Heart right ventricle (tissue), 16 donors: Measurements from ENCODE around the gene ERN1. TPM values are rescaled to one million over a fixed set of nuclear protein-coding genes. Genes with fewer than 3 reads are reported as not detected.

ENCODE experiments used
- ATAC-seq, 8 donors: fragments of 200-7000 bp; cut with Tn5 transposase; one replicate each; pipeline ENCODE4 v1.9.1; 2020; ENCODE audit warnings: mild to moderate bottlenecking in 8 of 8, moderate library complexity in 8 of 8, moderate number of reproducible peaks in 1 of 8
- DNase-seq, 2 donors: peaks; one replicate each; pipeline ENCODE4 v3.0.0-alpha.2; 2020
- H3K27ac ChIP-seq, 10 donors: fragments of 200-600 bp; sonication (generic) in 2 of 10; one replicate each; pipeline versions ENCODE4 v1.5.0 to v1.8.0; 2020 to 2022; ENCODE audit warnings: mild to moderate bottlenecking in 3 of 10
- H3K27me3 ChIP-seq, 7 donors: fragments of 200-600 bp; one replicate each; pipeline ENCODE4 v1.8.0; 2021 to 2022; ENCODE audit warnings: mild to moderate bottlenecking in 2 of 7
- H3K36me3 ChIP-seq, 9 donors: fragments of 200-600 bp; sonication (generic) in 1 of 9; one replicate each; pipeline versions ENCODE4 v1.5.0 to v1.8.0; 2020 to 2022; ENCODE audit warnings: mild to moderate bottlenecking in 2 of 9
- H3K4me1 ChIP-seq, 9 donors: fragments of 200-600 bp; sonication (generic) in 1 of 9; one replicate each; pipeline versions ENCODE4 v1.5.0 to v1.8.0; 2020 to 2022; ENCODE audit warnings: mild to moderate bottlenecking in 4 of 9
- H3K4me3 ChIP-seq, 10 donors: fragments of 200-600 bp; sonication (generic) in 2 of 10; one replicate each; pipeline versions ENCODE4 v1.5.0 to v1.8.0; 2020 to 2022; ENCODE audit warnings: mild to moderate bottlenecking in 7 of 10, moderate library complexity in 2 of 10
- H3K9me3 ChIP-seq, 11 donors: fragments of 200-600 bp in 10 of 11; sonication (generic) in 2 of 11; one replicate each; pipeline versions ENCODE4 v1.5.0 to v1.8.0; 2013 to 2022; ENCODE audit warnings: mild to moderate bottlenecking in 2 of 11, control low read depth in 1 of 11, moderate library complexity in 1 of 11
- CTCF ChIP-seq, 9 donors: fragments of 200-600 bp; sonication (generic) in 2 of 9; IDR thresholded peaks; one replicate each; pipeline versions ENCODE4 v1.5.0 to v1.8.0; 2021 to 2022; ENCODE audit warnings: antibody characterized with exemption in 9 of 9, mild to moderate bottlenecking in 5 of 9, moderate library complexity in 1 of 9
- WGBS, 2 donors: extraction: QIAGEN DNeasy Blood & Tissue Kit; methylation state at CpG; one replicate each; pipeline ENCODE4 v1.1.7; 2013; ENCODE audit warnings: inconsistent platforms in 1 of 2; 5-methylcytosine and 5-hydroxymethylcytosine counted together
- intact Hi-C, 10 donors: fragments of 100-400 bp; cut with DNase I; formaldehyde crosslinking; loops; one replicate each; pipeline versions ENCODE4 v1.11.1 to v1.14.2; 2022
- polyA plus RNA-seq, 2 donors: library from polyadenylated mRNA; stranded (reverse); fragments of 200-250 nt; gene quantifications; one replicate each; pipeline ENCODE4 v1.2.3, GENCODE V29; 2013
- total RNA-seq, 10 donors: library from RNA; stranded (reverse); fragmentation: NEBNext Ultra II Directional in 3 of 10; extraction: Animal tissue kit (Norgen Biotek cat#: 25700) in 3 of 10; gene quantifications; one replicate each; pipeline versions ENCODE4 v1.2.1 to v1.2.4, GENCODE V29; 2021 to 2023
- donor health status: Arrhythmogenic right ventricular cardiomyopathy.
- donor health status: ischemic (EF 13 %, LVEDD 7.1; RV severe dilation, severe dysfunction).
- donor health status: healthy with polysubstance abuse.
- donor health status: DM: no; HTN: yes; CAD: no.
- donor health status: DM: no; HTN: no; CAD: no.
- donor health status: ischemic (EF 25% LVEDD 6.9; RV normal size, moderate dysfunction).
- donor health status: ischemic (EF 25% LVEDD 5.7; RV mildly dilated, moderate dysfunction).
- donor health status: healthy.
- donor health status: DM: yes; HTN: yes; CAD: no.
- donor health status: Ischemic cardiomyopathy.
- donor health status: ischemic (EF 35%, LVEDD 5.7; RV mildly dilated, moderate dysfunction).
- donor health status: nonischemic (EF 11% LVEDD 7.7; RV severe dilation, severe dysfunction).
- donor health status: DM: yes; HTN: yes; CAD: no.
- donor health status: PGD.
- donor health status: ischemic (EF 29% LVEDD 5.4; RV normal size, mild dysfunction).
- donor health status: nonischemic (EF 23%, LVEDD 6.1; RV moderate dilation, normal function).

ERN1 gene
- total and polyA plus RNA-seq, 12 donors = 2.2 to 16.6 (median 7.1) TPM

GRCh38 chr17:64145375-64145750 lies 15.4 kb upstream of the ERN1 start:
- Histone ChIP-seq H3K27ac (peak overlapping the region; percentile 63 to 99 (median 94)), H3K36me3 (peaks cover 0 to 21% (median 8%) of the 10 kb centered on the region in 9 donors), H3K4me3 (peak overlapping the region in 9 of 10 donors; percentile 64 to 94 (median 76)), H3K27me3 (no peaks in the 10 kb centered on the region), H3K9me3 (no peaks in the 10 kb centered on the region), H3K4me1 (peaks cover 6 to 40% (median 33%) of the 10 kb centered on the region in 9 donors)
- no peak for TF ChIP-seq CTCF (IDR thresholded peaks at IDR 0.05)
- ATAC-seq (peak in 3 of 8 donors; percentile 3 to 10 (median 4)), DNase-seq (no peak)
- intact Hi-C loops = loop anchor here in 7 of 10 donors (5.0 kb wide), 3 partner anchors 117 to 137 kb away; partner anchors contain the start of gene TEX2 (in 4 of the 7)
- 1% methylated on average over 15 of the region's 15 CpGs for WGBS, 2 donors

GRCh38 chr17:64139542-64139941 lies 9.6 kb upstream of the ERN1 start:
- WGBS, 2 donors = 70 to 71% methylated on average over 6 of the region's 6 CpGs
- peaks cover 0 to under 1% (median 0%) of the 10 kb centered on the region in 9 donors for H3K4me1 ChIP-seq
- no peak for ATAC-seq
- no peak for DNase-seq
- TF ChIP-seq CTCF (IDR thresholded peaks at IDR 0.05) = no peak
- no peaks in the 10 kb centered on the region for H3K36me3 ChIP-seq
- no peak overlapping the region for H3K27ac ChIP-seq
- no peak overlapping the region for H3K4me3 ChIP-seq
- no peaks in the 10 kb centered on the region for H3K27me3 ChIP-seq
- intact Hi-C loops = loop anchor here in 3 of 10 donors (10.0 kb wide), 2 partner anchors 75 to 225 kb away; partner anchors contain the start of genes CSHL1 (in 3 of the 3) and GH1 (in 3 of the 3)
- no peaks in the 10 kb centered on the region for H3K9me3 ChIP-seq

GRCh38 chr17:64138441-64138840 lies 8.5 kb upstream of the ERN1 start:
- H3K9me3 ChIP-seq = no peaks in the 10 kb centered on the region
- H3K36me3 ChIP-seq = no peaks in the 10 kb centered on the region
- intact Hi-C loops = loop anchor here in 3 of 10 donors (10.0 kb wide), 2 partner anchors 74 to 224 kb away; partner anchors contain the start of genes CSHL1 (in 3 of the 3) and GH1 (in 3 of the 3)
- no peak for TF ChIP-seq CTCF (IDR thresholded peaks at IDR 0.05)
- ATAC-seq = no peak
- no peak overlapping the region for H3K27ac ChIP-seq
- WGBS, 2 donors = 78 to 89% methylated on average over 2 of the region's 2 CpGs
- no peak overlapping the region for H3K4me3 ChIP-seq
- H3K4me1 ChIP-seq = no peaks in the 10 kb centered on the region
- DNase-seq = no peak
- no peaks in the 10 kb centered on the region for H3K27me3 ChIP-seq

GRCh38 chr17:64135000-64135399 lies 5.1 kb upstream of the ERN1 start:
- H3K4me3 ChIP-seq = no peak overlapping the region
- no peaks in the 10 kb centered on the region for H3K36me3 ChIP-seq
- H3K27ac ChIP-seq = no peak overlapping the region
- TF ChIP-seq CTCF (IDR thresholded peaks at IDR 0.05) = no peak
- H3K4me1 ChIP-seq = peaks cover 0 to 17% (median 13%) of the 10 kb centered on the region in 9 donors
- intact Hi-C loops = loop anchor here (5.0 to 10.0 kb wide), 9 partner anchors 70 to 233 kb away; partner anchors contain the start of genes CSHL1 (in 5 of the 10) and GH1 (in 5 of the 10)
- 60 to 64% methylated on average over 6 of the region's 6 CpGs for WGBS, 2 donors
- DNase-seq (no peak), ATAC-seq (no peak)
- H3K9me3 ChIP-seq = no peaks in the 10 kb centered on the region
- no peaks in the 10 kb centered on the region for H3K27me3 ChIP-seq
